Neural cell (in vitro differentiated cells): ENCODE results near the gene GATB.

Source experiments
- EP300 ChIP-seq: fragments of 450-650 bp; conservative IDR thresholded peaks from 2 replicates; pipeline ENCODE4 v1.6.1; 2014; ENCODE audit warnings: antibody characterized with exemption, mild to moderate bottlenecking, moderate library complexity; ENCODE audit not compliant: poor library complexity, severe bottlenecking
- EZH2 ChIP-seq: fragments of 200-600, 300-800 bp; shearing (Covaris generic), sonication (generic); IDR thresholded peaks from 2 replicates; pipeline ENCODE4 v1.6.1; 2014; ENCODE audit warnings: antibody characterized with exemption, low read length, borderline replicate concordance, mild to moderate bottlenecking; ENCODE audit not compliant: insufficient read depth, poor library complexity, severe bottlenecking
- POLR2AphosphoS5 ChIP-seq: IDR thresholded peaks from 2 replicates; pipeline ENCODE4 v1.6.1; 2012
- RAD21 ChIP-seq: fragments of 450-650 bp; conservative IDR thresholded peaks from 2 replicates; pipeline ENCODE4 v1.6.1; 2014; ENCODE audit warnings: antibody characterized with exemption, mild to moderate bottlenecking, moderate library complexity
- TF ChIP-seq, protein P1 (sequence below): fragments of 450-650 bp; IDR thresholded peaks from 2 replicates; pipeline ENCODE4 v1.5.1; 2014; ENCODE audit warnings: antibody characterized with exemption, mild to moderate bottlenecking, moderate library complexity; ENCODE audit not compliant: poor library complexity, severe bottlenecking

- TF ChIP-seq, protein P1, sequence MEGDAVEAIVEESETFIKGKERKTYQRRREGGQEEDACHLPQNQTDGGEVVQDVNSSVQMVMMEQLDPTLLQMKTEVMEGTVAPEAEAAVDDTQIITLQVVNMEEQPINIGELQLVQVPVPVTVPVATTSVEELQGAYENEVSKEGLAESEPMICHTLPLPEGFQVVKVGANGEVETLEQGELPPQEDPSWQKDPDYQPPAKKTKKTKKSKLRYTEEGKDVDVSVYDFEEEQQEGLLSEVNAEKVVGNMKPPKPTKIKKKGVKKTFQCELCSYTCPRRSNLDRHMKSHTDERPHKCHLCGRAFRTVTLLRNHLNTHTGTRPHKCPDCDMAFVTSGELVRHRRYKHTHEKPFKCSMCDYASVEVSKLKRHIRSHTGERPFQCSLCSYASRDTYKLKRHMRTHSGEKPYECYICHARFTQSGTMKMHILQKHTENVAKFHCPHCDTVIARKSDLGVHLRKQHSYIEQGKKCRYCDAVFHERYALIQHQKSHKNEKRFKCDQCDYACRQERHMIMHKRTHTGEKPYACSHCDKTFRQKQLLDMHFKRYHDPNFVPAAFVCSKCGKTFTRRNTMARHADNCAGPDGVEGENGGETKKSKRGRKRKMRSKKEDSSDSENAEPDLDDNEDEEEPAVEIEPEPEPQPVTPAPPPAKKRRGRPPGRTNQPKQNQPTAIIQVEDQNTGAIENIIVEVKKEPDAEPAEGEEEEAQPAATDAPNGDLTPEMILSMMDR, result no peak
- TF ChIP-seq EZH2 (no peak), POLR2AphosphoS5 (no peak), EP300 (no peak), RAD21 (no peak)
These were observed 47.7 kb upstream of the GATB start for GRCh38 chr4:151808542-151808941.
